Chondrocyte (in vitro differentiated cells): ENCODE data around the gene OR13J1. TPM values are rescaled to one million over a fixed set of nuclear protein-coding genes. Genes with fewer than 3 reads are reported as not detected.

ENCODE experiments used
- DNase-seq: peaks from one replicate; pipeline ENCODE4 v3.0.0; 2021; ENCODE audit warnings: mixed read lengths, low spot score
- H3K27ac Mint-ChIP-seq: one replicate; pipeline ENCODE4 v1.8.0; 2021; ENCODE audit warnings: mild to moderate bottlenecking, moderate library complexity, mixed read lengths; ENCODE audit not compliant: unreplicated experiment
- H3K27me3 Mint-ChIP-seq: 2 replicates; pipeline ENCODE4 v1.8.0; 2021; ENCODE audit warnings: low read depth, mixed read lengths
- H3K36me3 Mint-ChIP-seq: 2 replicates; pipeline ENCODE4 v1.8.0; 2021; ENCODE audit warnings: low read depth, mixed read lengths
- H3K4me1 Mint-ChIP-seq: 2 replicates; pipeline ENCODE4 v1.8.0; 2021; ENCODE audit warnings: low read depth, mild to moderate bottlenecking, mixed read lengths
- H3K4me3 Mint-ChIP-seq: one replicate; pipeline ENCODE4 v1.8.0; 2021; ENCODE audit warnings: mild to moderate bottlenecking, moderate library complexity, mixed read lengths; ENCODE audit not compliant: unreplicated experiment
- H3K9me3 Mint-ChIP-seq: 2 replicates; pipeline ENCODE4 v1.8.0; 2021; ENCODE audit warnings: low read depth, mixed read lengths
- total RNA-seq: library from RNA; stranded (reverse); gene quantifications from 3 replicates; pipeline ENCODE4 v1.2.1, GENCODE V29; 2021
- TF ChIP-seq, protein P1 (sequence below): fragments of 200-600 bp; sonication (generic); IDR thresholded peaks from 2 replicates; pipeline ENCODE4 v1.5.0; 2021; ENCODE audit warnings: antibody characterized with exemption, mild to moderate bottlenecking, moderate library complexity

The OR13J1 gene
- total RNA-seq, 1 donor from 2014 or later: not detected

DNA sequence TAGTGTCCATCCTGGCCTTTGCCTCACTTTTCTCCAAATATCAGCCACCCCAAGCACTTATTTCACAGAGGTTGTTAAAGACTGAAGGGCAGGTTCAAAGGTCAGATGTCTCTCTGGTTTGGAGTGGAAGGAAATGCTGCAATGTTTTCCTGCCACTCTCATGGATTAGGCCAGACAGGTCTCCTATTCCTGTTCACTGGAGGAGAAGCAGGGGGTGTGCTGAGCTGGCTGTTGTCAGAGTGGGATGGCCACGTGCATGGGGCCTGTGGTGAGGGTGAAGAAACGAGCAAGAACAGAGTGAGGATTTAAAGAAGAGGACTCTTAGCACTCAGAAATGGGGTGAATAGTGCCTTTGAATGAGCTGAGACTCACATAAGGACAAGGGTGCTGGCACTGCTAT lies 34.4 kb downstream of the OR13J1 start:
- Mint-ChIP-seq H3K27me3 (no peaks in the 10 kb centered on the region), H3K4me1 (peaks cover 17% of the 10 kb centered on the region), H3K4me3 (no peak overlapping the region), H3K9me3 (no peaks in the 10 kb centered on the region), H3K27ac (no peak overlapping the region), H3K36me3 (peaks cover 9% of the 10 kb centered on the region)
- TF ChIP-seq, protein P1, sequence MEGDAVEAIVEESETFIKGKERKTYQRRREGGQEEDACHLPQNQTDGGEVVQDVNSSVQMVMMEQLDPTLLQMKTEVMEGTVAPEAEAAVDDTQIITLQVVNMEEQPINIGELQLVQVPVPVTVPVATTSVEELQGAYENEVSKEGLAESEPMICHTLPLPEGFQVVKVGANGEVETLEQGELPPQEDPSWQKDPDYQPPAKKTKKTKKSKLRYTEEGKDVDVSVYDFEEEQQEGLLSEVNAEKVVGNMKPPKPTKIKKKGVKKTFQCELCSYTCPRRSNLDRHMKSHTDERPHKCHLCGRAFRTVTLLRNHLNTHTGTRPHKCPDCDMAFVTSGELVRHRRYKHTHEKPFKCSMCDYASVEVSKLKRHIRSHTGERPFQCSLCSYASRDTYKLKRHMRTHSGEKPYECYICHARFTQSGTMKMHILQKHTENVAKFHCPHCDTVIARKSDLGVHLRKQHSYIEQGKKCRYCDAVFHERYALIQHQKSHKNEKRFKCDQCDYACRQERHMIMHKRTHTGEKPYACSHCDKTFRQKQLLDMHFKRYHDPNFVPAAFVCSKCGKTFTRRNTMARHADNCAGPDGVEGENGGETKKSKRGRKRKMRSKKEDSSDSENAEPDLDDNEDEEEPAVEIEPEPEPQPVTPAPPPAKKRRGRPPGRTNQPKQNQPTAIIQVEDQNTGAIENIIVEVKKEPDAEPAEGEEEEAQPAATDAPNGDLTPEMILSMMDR: no peak
- peak; percentile 19 for DNase-seq

DNA sequence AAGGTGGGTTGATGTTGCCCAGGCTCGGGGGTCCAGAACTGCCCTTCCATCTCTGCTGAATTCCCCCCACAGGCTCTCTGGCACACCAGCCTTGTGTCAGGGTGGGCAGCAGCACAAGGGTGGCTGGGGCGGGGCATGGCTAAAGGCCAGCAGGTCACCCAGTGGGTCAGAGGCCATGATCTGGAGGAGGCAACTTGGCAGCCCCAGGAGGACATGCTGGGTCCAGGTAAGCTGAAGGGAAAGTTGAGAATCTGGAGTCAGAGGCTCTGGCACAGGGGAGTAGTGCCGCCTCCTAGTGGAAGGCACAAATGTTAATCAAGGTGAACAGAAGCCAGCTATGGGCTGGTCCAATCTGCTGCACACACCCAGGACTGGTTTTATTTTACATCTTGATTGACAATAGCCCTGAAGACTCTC lies 35.0 kb downstream of the OR13J1 start:
- peaks cover 22% of the 10 kb centered on the region for H3K4me1 Mint-ChIP-seq
- H3K27me3 Mint-ChIP-seq: no peaks in the 10 kb centered on the region
- TF ChIP-seq, protein P1: peak; percentile 54
- no peak overlapping the region for H3K4me3 Mint-ChIP-seq
- H3K9me3 Mint-ChIP-seq: no peaks in the 10 kb centered on the region
- H3K27ac Mint-ChIP-seq: no peak overlapping the region
- H3K36me3 Mint-ChIP-seq: peaks cover 9% of the 10 kb centered on the region
- DNase-seq: peak; percentile 77

- no peaks in the 10 kb centered on the region for H3K27me3 Mint-ChIP-seq
- H3K27ac Mint-ChIP-seq: no peak overlapping the region
- TF ChIP-seq, protein P1: no peak
- peaks cover 29% of the 10 kb centered on the region for H3K4me1 Mint-ChIP-seq
- peak; percentile 60 for DNase-seq
- peaks cover 7% of the 10 kb centered on the region for H3K36me3 Mint-ChIP-seq
- H3K4me3 Mint-ChIP-seq: no peak overlapping the region
- H3K9me3 Mint-ChIP-seq: no peaks in the 10 kb centered on the region
These were observed 35.7 kb downstream of the OR13J1 start for GRCh38 chr9:35834260-35835215.

- no peak overlapping the region for H3K27ac Mint-ChIP-seq
- DNase-seq: peak; percentile 25
- peaks cover 39% of the 10 kb centered on the region for H3K4me1 Mint-ChIP-seq
- H3K36me3 Mint-ChIP-seq: peaks cover 4% of the 10 kb centered on the region
- no peaks in the 10 kb centered on the region for H3K27me3 Mint-ChIP-seq
- no peak overlapping the region for H3K4me3 Mint-ChIP-seq
- H3K9me3 Mint-ChIP-seq: no peaks in the 10 kb centered on the region
- TF ChIP-seq, protein P1: no peak
These were observed 37.4 kb downstream of the OR13J1 start for GRCh38 chr9:35832814-35833213.

DNA sequence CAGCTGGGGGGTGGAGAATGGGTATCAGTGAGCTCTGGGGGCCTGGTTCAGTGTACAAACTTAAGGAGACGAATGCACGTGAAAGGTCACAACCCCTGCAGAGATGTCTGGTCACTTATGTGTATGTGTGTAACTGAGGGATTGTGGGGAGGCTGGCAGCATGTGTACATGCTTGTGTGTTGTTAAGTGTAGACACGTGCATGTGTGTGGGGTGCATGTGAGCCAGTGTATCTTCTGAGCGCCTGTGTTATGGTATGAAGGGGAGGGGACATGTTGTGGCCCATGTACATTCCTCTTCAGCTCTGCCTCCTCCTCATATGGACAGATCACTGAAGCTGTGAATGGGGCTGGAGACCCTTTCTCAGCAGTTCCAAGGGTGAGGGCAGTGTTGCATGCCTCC lies 39.2 kb downstream of the OR13J1 start:
- no peak overlapping the region for H3K4me3 Mint-ChIP-seq
- H3K27ac Mint-ChIP-seq: no peak overlapping the region

More for the DNA sequence above, 39.2 kb downstream of the OR13J1 start:
- Mint-ChIP-seq H3K36me3 (no peaks in the 10 kb centered on the region), H3K4me1 (peaks cover 46% of the 10 kb centered on the region), H3K9me3 (no peaks in the 10 kb centered on the region), H3K27me3 (no peaks in the 10 kb centered on the region)
- DNase-seq: peak; percentile 30
- TF ChIP-seq, protein P1: no peak
